GM10248 (cell line): ENCODE results near the gene GPR137C.

Experiments
- CTCF ChIA-PET: fragments of 300-600 bp; sonication (Branson Sonifier 250); formaldehyde crosslinking; extraction: SDS; loops from one replicate; lab custom pipeline; 2021; ENCODE audit warnings: antibody characterized with exemption; lab: Yijun Ruan, JAX
- POLR2A ChIA-PET: fragments of 350-650 bp; sonication (Branson Sonifier 250); formaldehyde crosslinking; extraction: SDS; loops from one replicate; lab custom pipeline; 2020; ENCODE audit warnings: antibody characterized with exemption; lab: Yijun Ruan, JAX
- DNase-seq: peaks from one replicate; pipeline ENCODE4 v3.0.0; 2012; ENCODE audit errors: extremely low spot score
- TF ChIP-seq, protein P1 (sequence below): IDR thresholded peaks from 2 replicates; pipeline ENCODE4 v1.5.1; 2012; ENCODE audit warnings: mild to moderate bottlenecking, low read depth; ENCODE audit errors: extremely low read depth, missing control alignments, control extremely low read depth

Gene GPR137C

DNA sequence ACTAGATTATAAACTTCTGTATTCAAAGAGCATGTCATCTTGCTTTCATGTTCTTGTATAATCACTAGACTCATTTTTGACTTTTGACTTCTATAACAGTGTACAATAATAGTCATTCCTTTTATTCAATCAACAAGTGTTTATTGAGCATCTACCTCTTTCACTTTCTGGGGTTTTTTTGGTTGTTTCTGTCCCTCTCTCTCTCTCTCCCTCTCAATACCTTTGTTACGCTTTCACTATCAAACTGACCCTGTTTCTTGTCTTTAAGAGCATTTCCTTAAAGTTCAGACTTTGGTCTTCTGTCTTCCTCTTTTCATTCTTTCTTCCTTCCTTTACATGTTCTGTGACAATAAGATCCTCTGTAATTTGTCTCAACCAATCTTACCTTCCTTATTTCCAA is 49.5 kb downstream of the GPR137C start:
- CTCF ChIA-PET: no interaction called here

DNA sequence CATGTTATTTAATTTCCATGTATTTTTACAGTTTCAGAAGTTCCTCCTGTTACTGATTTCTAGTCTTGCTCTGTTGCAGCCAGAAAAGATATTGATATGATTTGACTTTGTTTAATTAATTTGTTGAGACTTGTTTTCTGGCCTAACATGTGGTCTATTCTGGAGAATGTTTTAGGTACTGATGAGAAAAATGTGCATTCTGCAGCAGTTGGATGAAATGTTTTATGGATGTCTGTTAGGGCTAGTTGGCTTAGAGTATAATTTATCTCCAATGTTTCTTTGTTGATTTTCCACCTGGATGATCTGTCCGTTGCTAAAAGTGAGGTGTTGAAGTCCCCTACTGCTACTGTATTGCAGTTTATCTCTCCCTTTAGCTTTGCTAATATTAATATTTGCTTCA is 54.4 kb downstream of the GPR137C start:
- POLR2A ChIA-PET: interaction anchor here (0.5 kb wide), 1 partner anchor 322 kb away, joined by 3 read pairs; no protein-coding TSS in a partner anchor
- CTCF ChIA-PET: no interaction called here
- TF ChIP-seq, protein P1, sequence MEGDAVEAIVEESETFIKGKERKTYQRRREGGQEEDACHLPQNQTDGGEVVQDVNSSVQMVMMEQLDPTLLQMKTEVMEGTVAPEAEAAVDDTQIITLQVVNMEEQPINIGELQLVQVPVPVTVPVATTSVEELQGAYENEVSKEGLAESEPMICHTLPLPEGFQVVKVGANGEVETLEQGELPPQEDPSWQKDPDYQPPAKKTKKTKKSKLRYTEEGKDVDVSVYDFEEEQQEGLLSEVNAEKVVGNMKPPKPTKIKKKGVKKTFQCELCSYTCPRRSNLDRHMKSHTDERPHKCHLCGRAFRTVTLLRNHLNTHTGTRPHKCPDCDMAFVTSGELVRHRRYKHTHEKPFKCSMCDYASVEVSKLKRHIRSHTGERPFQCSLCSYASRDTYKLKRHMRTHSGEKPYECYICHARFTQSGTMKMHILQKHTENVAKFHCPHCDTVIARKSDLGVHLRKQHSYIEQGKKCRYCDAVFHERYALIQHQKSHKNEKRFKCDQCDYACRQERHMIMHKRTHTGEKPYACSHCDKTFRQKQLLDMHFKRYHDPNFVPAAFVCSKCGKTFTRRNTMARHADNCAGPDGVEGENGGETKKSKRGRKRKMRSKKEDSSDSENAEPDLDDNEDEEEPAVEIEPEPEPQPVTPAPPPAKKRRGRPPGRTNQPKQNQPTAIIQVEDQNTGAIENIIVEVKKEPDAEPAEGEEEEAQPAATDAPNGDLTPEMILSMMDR: no peak
- no peak for DNase-seq

More for the DNA sequence above, 49.5 kb downstream of the GPR137C start:
- POLR2A ChIA-PET: no interaction called here
- TF ChIP-seq, protein P1: no peak
- peak; percentile 9 for DNase-seq

GRCh38 chr14:52609445-52610044 is 56.9 kb downstream of the GPR137C start:
- DNase-seq: no peak
- POLR2A ChIA-PET: no interaction called here
- TF ChIP-seq, protein P1: no peak
- CTCF ChIA-PET: no interaction called here

- POLR2A ChIA-PET: no interaction called here
- no peak for DNase-seq
- CTCF ChIA-PET: no interaction called here
- TF ChIP-seq, protein P1: no peak
Measured at GRCh38 chr14:52610187-52610586, 57.6 kb downstream of the GPR137C start.

GRCh38 chr14:52618602-52619001 is 66.0 kb downstream of the GPR137C start:
- TF ChIP-seq, protein P1: no peak
- CTCF ChIA-PET: no interaction called here
- POLR2A ChIA-PET: no interaction called here
- no peak for DNase-seq

DNA sequence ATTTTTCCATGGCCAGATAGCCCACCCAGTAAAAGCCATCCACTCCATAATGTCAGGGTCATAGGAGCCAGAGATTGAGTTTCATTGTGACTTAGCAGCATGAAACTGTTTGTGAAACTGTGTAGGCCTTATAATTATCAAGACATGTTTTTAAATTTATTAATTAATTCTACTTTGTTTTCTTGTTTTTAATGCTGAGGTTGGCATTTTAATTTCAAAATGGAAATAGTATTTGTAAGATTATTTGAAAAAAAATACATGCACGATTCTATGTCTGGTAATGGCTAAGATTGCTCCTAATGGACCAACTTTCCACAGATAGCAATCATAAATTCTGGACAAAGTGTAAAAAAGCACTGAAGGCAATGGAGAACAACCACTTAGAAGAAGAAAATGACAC is 67.1 kb downstream of the GPR137C start:
- CTCF ChIA-PET: no interaction called here
- TF ChIP-seq, protein P1: no peak
- POLR2A ChIA-PET: no interaction called here

More for the DNA sequence above, 67.1 kb downstream of the GPR137C start:
- no peak for DNase-seq
